Fibroblast of pulmonary artery (primary cell): ENCODE measurements around the gene EPM2A.
A peak's percentile ranks its signal among the peaks of the same experiment; 100 is the strongest.
"Not testable (repeated sequence)": the region's sequence is repeated elsewhere in the genome, so short reads cannot be mapped to it uniquely, and the experiment has no call there.

ENCODE experiments used
- DNase-seq: peaks from one replicate; pipeline ENCODE4 v3.0.0-alpha.2; 2010; ENCODE audit warnings: low read depth
- H3K4me3 ChIP-seq: replicated peaks from 2 replicates; pipeline ENCODE4 v1.5.1; 2011; ENCODE audit warnings: low read depth, mild to moderate bottlenecking, control low read depth, low read length, moderate library complexity
- CTCF ChIP-seq: IDR thresholded peaks from 2 replicates; pipeline ENCODE4 v1.5.1; 2011; ENCODE audit warnings: mild to moderate bottlenecking, control low read depth, low read length, inconsistent platforms; ENCODE audit errors: missing control alignments

EPM2A gene

GRCh38 chr6:145705561-145705960 lies 29.8 kb downstream of the EPM2A start:
- TF ChIP-seq CTCF, result no peak
- H3K4me3 ChIP-seq, result no peak overlapping the region
- DNase-seq, result peak; percentile 92

GRCh38 chr6:145704143-145704781 lies 31.1 kb downstream of the EPM2A start:
- TF ChIP-seq CTCF, result peak; percentile 33
- DNase-seq, result peak; percentile 59
- H3K4me3 ChIP-seq, result no peak overlapping the region

- peak; percentile 84 for DNase-seq
- TF ChIP-seq CTCF, result no peak
- H3K4me3 ChIP-seq, result no peak overlapping the region
Measured at GRCh38 chr6:145699462-145699861, 35.9 kb downstream of the EPM2A start.

GRCh38 chr6:145697401-145697800 lies 37.9 kb downstream of the EPM2A start:
- DNase-seq, H3K4me3 ChIP-seq: not testable (repeated sequence)

- no peak for TF ChIP-seq CTCF
- H3K4me3 ChIP-seq, result no peak overlapping the region
- DNase-seq, result no peak
Measured at GRCh38 chr6:145694083-145694737, 41.1 kb downstream of the EPM2A start.

- TF ChIP-seq CTCF, result no peak
- no peak for DNase-seq
Measured at GRCh38 chr6:145690969-145691368, 44.4 kb downstream of the EPM2A start.

GRCh38 chr6:145689529-145689928 lies 45.8 kb downstream of the EPM2A start:
- no peak for TF ChIP-seq CTCF
- no peak for DNase-seq
- H3K4me3 ChIP-seq, result no peak overlapping the region

More at GRCh38 chr6:145690969-145691368, 44.4 kb downstream of the EPM2A start:
- no peak overlapping the region for H3K4me3 ChIP-seq
